Measurements from ENCODE around the gene PDGFB.

DNA sequence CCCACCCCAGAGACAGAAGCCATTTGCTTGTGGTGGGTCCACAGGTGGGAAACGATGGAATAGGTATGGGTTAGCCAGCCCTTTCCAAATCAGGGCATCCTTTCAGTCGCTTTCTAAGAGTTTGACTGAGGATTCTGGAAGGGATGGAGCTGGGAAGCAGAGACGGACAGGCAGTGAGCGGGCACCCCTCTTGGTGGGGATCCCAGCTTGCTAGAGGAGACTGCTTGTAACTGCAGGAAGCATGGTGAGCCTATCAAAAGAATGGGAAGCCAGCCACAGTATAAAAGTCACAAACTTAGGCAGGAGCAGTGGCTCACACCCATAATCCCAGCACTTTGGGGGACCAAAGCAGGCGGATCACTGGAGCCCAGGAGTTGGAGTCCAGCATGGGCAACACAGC, 6.1 kb upstream of the PDGFB start:
- TF ChIP-seq, protein P1, sequence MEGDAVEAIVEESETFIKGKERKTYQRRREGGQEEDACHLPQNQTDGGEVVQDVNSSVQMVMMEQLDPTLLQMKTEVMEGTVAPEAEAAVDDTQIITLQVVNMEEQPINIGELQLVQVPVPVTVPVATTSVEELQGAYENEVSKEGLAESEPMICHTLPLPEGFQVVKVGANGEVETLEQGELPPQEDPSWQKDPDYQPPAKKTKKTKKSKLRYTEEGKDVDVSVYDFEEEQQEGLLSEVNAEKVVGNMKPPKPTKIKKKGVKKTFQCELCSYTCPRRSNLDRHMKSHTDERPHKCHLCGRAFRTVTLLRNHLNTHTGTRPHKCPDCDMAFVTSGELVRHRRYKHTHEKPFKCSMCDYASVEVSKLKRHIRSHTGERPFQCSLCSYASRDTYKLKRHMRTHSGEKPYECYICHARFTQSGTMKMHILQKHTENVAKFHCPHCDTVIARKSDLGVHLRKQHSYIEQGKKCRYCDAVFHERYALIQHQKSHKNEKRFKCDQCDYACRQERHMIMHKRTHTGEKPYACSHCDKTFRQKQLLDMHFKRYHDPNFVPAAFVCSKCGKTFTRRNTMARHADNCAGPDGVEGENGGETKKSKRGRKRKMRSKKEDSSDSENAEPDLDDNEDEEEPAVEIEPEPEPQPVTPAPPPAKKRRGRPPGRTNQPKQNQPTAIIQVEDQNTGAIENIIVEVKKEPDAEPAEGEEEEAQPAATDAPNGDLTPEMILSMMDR (IDR thresholded peaks at IDR 0.05), result no peak
- TF ChIP-seq POLR2A (IDR thresholded peaks at IDR 0.05) (no peak), POLR2AphosphoS5 (IDR thresholded peaks at IDR 0.05) (no peak)

Measured in upper lobe of left lung (tissue), 4 donors.